Nephron (organoid): Measurements from ENCODE around the gene PABPN1.

Experiments
- H3K27ac Mint-ChIP-seq, 3 experiments: 2 replicates each; pipeline ENCODE4 v1.8.0; 2020; ENCODE audit warnings: mixed read lengths in 3 of 3, mild to moderate bottlenecking in 2 of 3, moderate library complexity in 1 of 3
- H3K27me3 Mint-ChIP-seq: 2 replicates; pipeline ENCODE4 v1.8.0; 2021; ENCODE audit warnings: low read depth, mild to moderate bottlenecking, moderate library complexity, mixed read lengths
- H3K36me3 Mint-ChIP-seq: 2 replicates; pipeline ENCODE4 v1.8.0; 2020; ENCODE audit warnings: low read depth, mixed read lengths
- H3K4me1 Mint-ChIP-seq: 2 replicates; pipeline ENCODE4 v1.8.0; 2020; ENCODE audit warnings: mixed read lengths
- H3K4me3 Mint-ChIP-seq, 3 experiments: 2 replicates each; pipeline ENCODE4 v1.8.0; 2020; ENCODE audit warnings: mild to moderate bottlenecking in 3 of 3, mixed read lengths in 3 of 3, moderate library complexity in 2 of 3
- H3K9me3 Mint-ChIP-seq: 2 replicates; pipeline ENCODE4 v1.8.0; 2020; ENCODE audit warnings: mixed read lengths
- CTCF ChIP-seq, 3 experiments: fragments of 200-600 bp; sonication (generic); IDR thresholded peaks; one replicate each; pipeline ENCODE4 v1.5.0; 2021; ENCODE audit warnings: antibody characterized with exemption in 3 of 3; ENCODE audit not compliant: unreplicated experiment in 3 of 3

Gene PABPN1

GRCh38 chr14:23339506-23340268, 18.4 kb downstream of the PABPN1 start:
- no peak for TF ChIP-seq CTCF (IDR thresholded peaks at IDR 0.05; ENCODE audit: unreplicated experiment in 3 of 3)
- Mint-ChIP-seq H3K4me1 (no peaks in the 10 kb centered on the region), H3K4me3 (no peak overlapping the region), H3K27ac (no peak overlapping the region), H3K36me3 (no peaks in the 10 kb centered on the region), H3K27me3 (peaks cover 14% of the 10 kb centered on the region), H3K9me3 (peaks cover 9% of the 10 kb centered on the region)

GRCh38 chr14:23344481-23344880, 23.2 kb downstream of the PABPN1 start:
- Mint-ChIP-seq H3K4me3 (no peak overlapping the region), H3K4me1 (peaks cover 5% of the 10 kb centered on the region), H3K27ac (no peak overlapping the region), H3K27me3 (peaks cover 5% of the 10 kb centered on the region), H3K9me3 (peaks cover 6% of the 10 kb centered on the region), H3K36me3 (no peaks in the 10 kb centered on the region)
- no peak for TF ChIP-seq CTCF (IDR thresholded peaks at IDR 0.05; ENCODE audit: unreplicated experiment in 3 of 3)

GRCh38 chr14:23345987-23346692, 24.9 kb downstream of the PABPN1 start:
- H3K27ac Mint-ChIP-seq = peak overlapping the region in 1 of 3 experiments; percentile 34
- H3K36me3 Mint-ChIP-seq = peaks cover 7% of the 10 kb centered on the region
- H3K27me3 Mint-ChIP-seq = peaks cover 13% of the 10 kb centered on the region
- no peak for TF ChIP-seq CTCF (IDR thresholded peaks at IDR 0.05; ENCODE audit: unreplicated experiment in 3 of 3)
- H3K4me3 Mint-ChIP-seq = no peak overlapping the region
- H3K9me3 Mint-ChIP-seq = no peaks in the 10 kb centered on the region
- peaks cover 12% of the 10 kb centered on the region for H3K4me1 Mint-ChIP-seq

- H3K36me3 Mint-ChIP-seq = peaks cover 9% of the 10 kb centered on the region
- peaks cover 13% of the 10 kb centered on the region for H3K27me3 Mint-ChIP-seq
- H3K4me1 Mint-ChIP-seq = peaks cover 16% of the 10 kb centered on the region
- no peak overlapping the region for H3K27ac Mint-ChIP-seq
- H3K4me3 Mint-ChIP-seq = no peak overlapping the region
- no peaks in the 10 kb centered on the region for H3K9me3 Mint-ChIP-seq
- no peak for TF ChIP-seq CTCF (IDR thresholded peaks at IDR 0.05; ENCODE audit: unreplicated experiment in 3 of 3)
Measured at GRCh38 chr14:23346693-23347405, 25.6 kb downstream of the PABPN1 start.

GRCh38 chr14:23347406-23348296, 26.4 kb downstream of the PABPN1 start:
- Mint-ChIP-seq H3K27me3 (peaks cover 8% of the 10 kb centered on the region), H3K9me3 (no peaks in the 10 kb centered on the region), H3K4me3 (no peak overlapping the region), H3K4me1 (peaks cover 16% of the 10 kb centered on the region), H3K27ac (no peak overlapping the region), H3K36me3 (peaks cover 9% of the 10 kb centered on the region)
- TF ChIP-seq CTCF (IDR thresholded peaks at IDR 0.05; ENCODE audit: unreplicated experiment in 3 of 3) = no peak
